Osteocyte (in vitro differentiated cells): Measurements from ENCODE around the gene COMTD1. TPM values are rescaled to one million over a fixed set of nuclear protein-coding genes. Genes with fewer than 3 reads are reported as not detected.
A peak's percentile ranks its signal among the peaks of the same experiment; 100 is the strongest.

Experiments used
- DNase-seq: peaks from one replicate; pipeline ENCODE4 v3.0.0; 2021; ENCODE audit warnings: mixed read lengths; ENCODE audit not compliant: unreplicated experiment; ENCODE audit errors: extremely low spot score
- H3K27ac Mint-ChIP-seq: one replicate; pipeline ENCODE4 v1.8.0; 2021; ENCODE audit warnings: mild to moderate bottlenecking, mixed read lengths; ENCODE audit not compliant: unreplicated experiment
- H3K27me3 Mint-ChIP-seq: one replicate; pipeline ENCODE4 v1.8.0; 2021; ENCODE audit warnings: mixed read lengths; ENCODE audit not compliant: unreplicated experiment
- H3K36me3 Mint-ChIP-seq: one replicate; pipeline ENCODE4 v1.8.0; 2021; ENCODE audit warnings: mixed read lengths; ENCODE audit not compliant: unreplicated experiment
- H3K4me1 Mint-ChIP-seq: one replicate; pipeline ENCODE4 v1.8.0; 2021; ENCODE audit warnings: mixed read lengths; ENCODE audit not compliant: unreplicated experiment
- H3K4me3 Mint-ChIP-seq: one replicate; pipeline ENCODE4 v1.8.0; 2021; ENCODE audit warnings: mild to moderate bottlenecking, moderate library complexity, mixed read lengths; ENCODE audit not compliant: unreplicated experiment
- H3K9me3 Mint-ChIP-seq: one replicate; pipeline ENCODE4 v1.8.0; 2021; ENCODE audit warnings: mixed read lengths; ENCODE audit not compliant: unreplicated experiment
- total RNA-seq: library from RNA; stranded (reverse); gene quantifications from 2 replicates; pipeline ENCODE4 v1.2.1, GENCODE V29; 2021
- TF ChIP-seq, protein P1 (sequence below): fragments of 200-600 bp; sonication (generic); IDR thresholded peaks from 2 replicates; pipeline ENCODE4 v1.5.0; 2021; ENCODE audit warnings: antibody characterized with exemption, mild to moderate bottlenecking, moderate library complexity

The COMTD1 gene
- total RNA-seq, 1 donor from 2014 or later, result 12.9 TPM

DNA sequence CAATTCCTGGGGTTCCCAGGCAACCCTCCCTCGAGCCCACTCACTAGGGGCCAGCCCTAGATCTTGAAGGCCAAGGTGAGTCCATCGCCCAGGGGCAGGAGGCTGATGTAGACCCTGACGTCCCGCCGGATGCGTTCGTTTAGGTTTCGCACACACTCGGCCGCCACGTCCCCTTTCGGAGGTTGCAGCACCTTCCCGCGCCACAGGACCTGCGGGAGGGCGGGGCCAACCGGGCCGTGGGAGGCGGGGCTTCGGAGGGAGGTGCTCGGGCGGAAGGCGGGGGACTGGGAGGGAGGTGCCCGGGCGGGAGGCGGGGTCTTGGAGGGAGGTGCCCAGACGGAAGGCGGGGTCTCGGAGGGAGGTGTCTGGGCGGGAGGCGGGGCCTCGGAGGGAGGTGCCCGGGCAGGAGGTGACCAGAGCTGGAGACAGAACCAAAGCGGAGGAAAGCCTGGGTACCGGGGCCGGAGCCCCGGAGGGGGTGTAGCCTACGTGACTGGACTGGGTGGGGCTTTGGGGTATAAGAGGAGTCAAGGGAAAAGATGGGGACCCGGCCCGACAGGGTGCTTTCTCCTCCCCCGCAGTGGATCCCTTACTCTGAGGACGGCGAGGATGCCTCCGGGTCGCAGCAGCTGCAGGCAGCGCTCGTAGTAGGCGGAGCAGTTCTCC, 1.6 kb downstream of the COMTD1 start:
- H3K27ac Mint-ChIP-seq, result peak overlapping the region; percentile 62
- no peaks in the 10 kb centered on the region for H3K9me3 Mint-ChIP-seq
- H3K27me3 Mint-ChIP-seq, result no peaks in the 10 kb centered on the region
- DNase-seq, result peak; percentile 94
- TF ChIP-seq, protein P1, sequence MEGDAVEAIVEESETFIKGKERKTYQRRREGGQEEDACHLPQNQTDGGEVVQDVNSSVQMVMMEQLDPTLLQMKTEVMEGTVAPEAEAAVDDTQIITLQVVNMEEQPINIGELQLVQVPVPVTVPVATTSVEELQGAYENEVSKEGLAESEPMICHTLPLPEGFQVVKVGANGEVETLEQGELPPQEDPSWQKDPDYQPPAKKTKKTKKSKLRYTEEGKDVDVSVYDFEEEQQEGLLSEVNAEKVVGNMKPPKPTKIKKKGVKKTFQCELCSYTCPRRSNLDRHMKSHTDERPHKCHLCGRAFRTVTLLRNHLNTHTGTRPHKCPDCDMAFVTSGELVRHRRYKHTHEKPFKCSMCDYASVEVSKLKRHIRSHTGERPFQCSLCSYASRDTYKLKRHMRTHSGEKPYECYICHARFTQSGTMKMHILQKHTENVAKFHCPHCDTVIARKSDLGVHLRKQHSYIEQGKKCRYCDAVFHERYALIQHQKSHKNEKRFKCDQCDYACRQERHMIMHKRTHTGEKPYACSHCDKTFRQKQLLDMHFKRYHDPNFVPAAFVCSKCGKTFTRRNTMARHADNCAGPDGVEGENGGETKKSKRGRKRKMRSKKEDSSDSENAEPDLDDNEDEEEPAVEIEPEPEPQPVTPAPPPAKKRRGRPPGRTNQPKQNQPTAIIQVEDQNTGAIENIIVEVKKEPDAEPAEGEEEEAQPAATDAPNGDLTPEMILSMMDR, result no peak
- H3K4me3 Mint-ChIP-seq, result peak overlapping the region; percentile 63
- H3K36me3 Mint-ChIP-seq, result peaks cover 20% of the 10 kb centered on the region
- H3K4me1 Mint-ChIP-seq, result peaks cover 24% of the 10 kb centered on the region

DNA sequence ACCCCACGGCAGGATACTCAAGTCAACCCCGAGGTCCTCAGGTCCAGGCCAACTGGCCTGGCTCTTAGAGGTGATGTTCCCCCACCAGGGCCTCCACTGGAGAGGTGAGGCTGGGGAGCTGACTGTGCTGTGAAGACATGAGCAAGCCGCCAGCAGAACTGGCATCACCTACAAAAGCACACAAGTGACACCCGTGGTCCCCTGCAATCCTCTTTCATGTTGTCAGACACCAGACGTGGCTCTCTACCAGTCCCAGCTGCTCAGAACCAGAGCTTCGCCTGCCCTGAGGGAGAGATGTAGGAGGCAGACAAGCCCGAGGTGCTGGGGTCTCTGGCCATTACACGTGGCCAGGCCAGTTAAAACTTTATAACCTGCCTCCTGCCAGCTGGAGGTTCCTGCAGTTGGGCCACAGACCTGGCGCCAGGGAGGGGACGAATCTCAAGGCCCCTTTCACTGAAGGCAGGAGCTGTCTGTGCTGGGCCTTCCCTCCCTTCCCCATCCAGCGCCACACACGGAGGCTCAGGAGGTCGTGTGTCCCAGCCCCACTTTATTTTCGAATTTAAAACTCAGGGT, 2.2 kb downstream of the COMTD1 start:
- no peak for DNase-seq
- Mint-ChIP-seq H3K9me3 (no peaks in the 10 kb centered on the region), H3K4me1 (peaks cover 30% of the 10 kb centered on the region), H3K4me3 (no peak overlapping the region), H3K27ac (peak overlapping the region; percentile 57), H3K36me3 (peaks cover 23% of the 10 kb centered on the region), H3K27me3 (no peaks in the 10 kb centered on the region)
- TF ChIP-seq, protein P1, result no peak

DNA sequence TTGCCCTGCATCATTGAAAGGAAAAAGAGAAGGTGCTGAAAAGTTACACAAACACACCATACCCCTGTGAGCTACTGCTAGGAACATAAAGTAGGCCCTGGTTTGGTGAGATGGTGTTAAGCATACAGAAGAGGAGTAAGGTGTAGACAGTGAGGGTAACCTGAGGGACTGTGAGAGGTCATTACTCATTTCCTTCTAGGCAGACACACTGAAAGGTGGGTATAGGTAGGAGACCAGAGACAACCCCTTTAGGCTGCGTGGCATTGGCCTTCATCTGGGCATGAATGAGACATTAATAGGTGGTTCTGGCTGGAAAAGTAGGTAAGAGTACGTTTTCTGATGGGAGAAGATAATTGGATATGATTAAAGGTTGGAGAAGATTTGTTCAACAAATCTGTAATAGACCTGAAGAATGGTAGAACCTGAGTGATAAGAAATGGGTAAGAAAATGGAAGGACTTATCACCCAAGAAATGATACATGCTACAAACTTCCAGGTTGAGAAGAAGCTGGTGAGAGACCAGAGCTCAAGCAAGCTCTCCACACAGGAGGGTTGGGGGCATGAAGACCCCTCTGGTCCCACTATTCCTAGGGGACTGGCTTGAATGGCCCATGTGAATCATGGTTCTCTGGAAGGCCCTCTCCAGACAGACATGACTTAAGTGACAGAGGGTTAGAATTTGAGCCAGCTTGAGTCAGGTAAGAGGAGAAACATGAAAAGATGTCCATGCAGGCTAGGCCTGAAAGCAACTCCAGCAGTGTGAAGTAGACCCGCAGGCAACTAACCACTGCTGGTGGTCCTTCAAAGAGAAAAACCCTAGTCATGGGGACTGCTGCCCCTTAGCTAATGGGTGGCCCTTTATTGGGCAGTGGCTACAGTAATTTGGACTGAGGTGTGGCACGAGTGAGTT, 3.8 kb downstream of the COMTD1 start:
- no peaks in the 10 kb centered on the region for H3K9me3 Mint-ChIP-seq
- no peak for DNase-seq
- H3K4me1 Mint-ChIP-seq, result peaks cover 37% of the 10 kb centered on the region
- H3K36me3 Mint-ChIP-seq, result peaks cover 24% of the 10 kb centered on the region
- H3K27ac Mint-ChIP-seq, result no peak overlapping the region
- H3K27me3 Mint-ChIP-seq, result no peaks in the 10 kb centered on the region
- H3K4me3 Mint-ChIP-seq, result no peak overlapping the region
- TF ChIP-seq, protein P1, result no peak

DNA sequence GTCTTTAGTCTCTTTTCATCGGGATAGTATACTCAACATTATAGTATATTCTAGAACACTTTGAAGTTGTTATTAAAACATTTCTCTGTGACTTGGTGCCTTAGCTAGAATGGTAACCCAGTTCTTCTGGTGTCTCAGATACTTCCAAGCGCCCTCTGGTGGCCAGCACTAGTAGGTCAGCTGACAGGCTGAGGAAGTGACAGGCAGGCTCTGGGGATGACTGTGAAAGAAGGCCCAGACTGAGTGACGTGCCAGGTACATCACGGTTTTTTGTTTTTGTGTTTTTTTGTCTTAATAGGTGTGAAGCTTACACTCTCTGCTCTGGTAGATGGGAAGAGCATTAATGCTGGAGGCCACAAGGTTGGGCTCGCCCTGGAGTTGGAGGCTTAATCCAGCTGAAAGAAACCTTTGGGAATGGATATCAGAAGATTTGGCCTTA, 5.1 kb downstream of the COMTD1 start:
- peaks cover 45% of the 10 kb centered on the region for H3K4me1 Mint-ChIP-seq
- peak; percentile 95 for DNase-seq
- H3K36me3 Mint-ChIP-seq, result peaks cover 24% of the 10 kb centered on the region
- TF ChIP-seq, protein P1, result peak; percentile 94
- H3K27me3 Mint-ChIP-seq, result no peaks in the 10 kb centered on the region
- H3K27ac Mint-ChIP-seq, result peak overlapping the region; percentile 77
- H3K9me3 Mint-ChIP-seq, result no peaks in the 10 kb centered on the region
- H3K4me3 Mint-ChIP-seq, result no peak overlapping the region

DNA sequence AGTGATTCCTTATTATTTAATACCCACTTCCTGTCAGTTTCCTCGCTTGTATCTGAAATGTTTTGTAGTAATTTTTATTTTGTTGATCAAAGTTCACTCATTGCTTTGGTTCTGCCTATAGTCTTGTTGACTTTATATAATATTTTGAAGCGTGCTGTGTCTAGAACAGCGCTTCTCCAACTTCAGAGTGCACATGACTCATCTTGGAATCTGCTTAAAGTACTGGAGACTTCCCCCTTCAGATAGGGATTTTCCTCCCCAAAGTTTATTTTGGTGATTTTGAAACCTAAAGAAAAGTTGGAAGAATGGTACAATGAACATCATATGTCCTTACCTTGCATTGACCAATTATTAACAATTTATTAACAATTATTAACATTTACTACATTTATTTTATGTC, 5.8 kb downstream of the COMTD1 start:
- H3K27ac Mint-ChIP-seq, result peak overlapping the region; percentile 39
- TF ChIP-seq, protein P1, result no peak
- no peak for DNase-seq
- H3K4me1 Mint-ChIP-seq, result peaks cover 52% of the 10 kb centered on the region
- peaks cover 24% of the 10 kb centered on the region for H3K36me3 Mint-ChIP-seq
- no peaks in the 10 kb centered on the region for H3K27me3 Mint-ChIP-seq
- H3K9me3 Mint-ChIP-seq, result no peaks in the 10 kb centered on the region
- H3K4me3 Mint-ChIP-seq, result no peak overlapping the region
